ENCODE results near the gene SPAG9. TPM values are rescaled to one million over a fixed set of nuclear protein-coding genes. Genes with fewer than 3 reads are reported as not detected.
"Not testable (repeated sequence)": the region's sequence is repeated elsewhere in the genome, so short reads cannot be mapped to it uniquely, and the experiment has no call there.

SPAG9 gene
- total RNA-seq, 1 experiment from 2014 or later: 29.8 TPM

DNA sequence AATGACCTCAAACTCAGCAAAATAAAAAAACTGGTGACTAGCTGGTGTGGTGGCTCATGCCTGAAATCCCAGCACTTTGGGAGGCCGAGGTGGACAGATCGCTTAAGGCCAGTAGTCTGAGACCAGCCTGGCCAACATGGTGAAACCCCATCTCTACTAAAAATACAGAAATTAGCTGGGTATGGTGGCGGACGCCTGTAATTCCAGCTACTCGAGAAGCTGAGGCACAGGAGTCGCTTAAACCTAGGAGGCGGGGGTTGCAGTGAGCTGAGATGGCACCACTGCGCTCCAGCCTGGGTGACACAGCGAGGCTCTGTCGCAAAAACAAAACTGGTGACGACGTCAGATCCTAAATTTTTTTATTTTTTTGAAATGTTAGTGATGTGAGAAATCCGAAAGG, 172.0 kb downstream of the SPAG9 start:
- no peak overlapping the region for H3K4me3 ChIP-seq (ENCODE audit: insufficient read depth, low read depth, low read length)
- no peak for DNase-seq
- no peaks in the 10 kb centered on the region for H3K36me3 ChIP-seq (replicated peaks; ENCODE audit: control insufficient read depth, insufficient read depth, low read length)
- H3K27me3 ChIP-seq (ENCODE audit: control insufficient read depth, insufficient read depth, low read length): no peaks in the 10 kb centered on the region

- H3K36me3 ChIP-seq (replicated peaks; ENCODE audit: control insufficient read depth, insufficient read depth, low read length): no peaks in the 10 kb centered on the region
Observed at GRCh38 chr17:50947782-50948543, 172.7 kb downstream of the SPAG9 start.

GRCh38 chr17:50946891-50947781, 173.5 kb downstream of the SPAG9 start:
- H3K36me3 ChIP-seq (replicated peaks; ENCODE audit: control insufficient read depth, insufficient read depth, low read length): no peaks in the 10 kb centered on the region
- no peak overlapping the region for H3K4me3 ChIP-seq (ENCODE audit: insufficient read depth, low read depth, low read length)
- DNase-seq: peak; percentile 50
- H3K27me3 ChIP-seq (ENCODE audit: control insufficient read depth, insufficient read depth, low read length): no peaks in the 10 kb centered on the region

More at GRCh38 chr17:50947782-50948543, 172.7 kb downstream of the SPAG9 start:
- DNase-seq: peak; percentile 38
- H3K27me3 ChIP-seq (ENCODE audit: control insufficient read depth, insufficient read depth, low read length): no peaks in the 10 kb centered on the region
- no peak overlapping the region for H3K4me3 ChIP-seq (ENCODE audit: insufficient read depth, low read depth, low read length)

DNA sequence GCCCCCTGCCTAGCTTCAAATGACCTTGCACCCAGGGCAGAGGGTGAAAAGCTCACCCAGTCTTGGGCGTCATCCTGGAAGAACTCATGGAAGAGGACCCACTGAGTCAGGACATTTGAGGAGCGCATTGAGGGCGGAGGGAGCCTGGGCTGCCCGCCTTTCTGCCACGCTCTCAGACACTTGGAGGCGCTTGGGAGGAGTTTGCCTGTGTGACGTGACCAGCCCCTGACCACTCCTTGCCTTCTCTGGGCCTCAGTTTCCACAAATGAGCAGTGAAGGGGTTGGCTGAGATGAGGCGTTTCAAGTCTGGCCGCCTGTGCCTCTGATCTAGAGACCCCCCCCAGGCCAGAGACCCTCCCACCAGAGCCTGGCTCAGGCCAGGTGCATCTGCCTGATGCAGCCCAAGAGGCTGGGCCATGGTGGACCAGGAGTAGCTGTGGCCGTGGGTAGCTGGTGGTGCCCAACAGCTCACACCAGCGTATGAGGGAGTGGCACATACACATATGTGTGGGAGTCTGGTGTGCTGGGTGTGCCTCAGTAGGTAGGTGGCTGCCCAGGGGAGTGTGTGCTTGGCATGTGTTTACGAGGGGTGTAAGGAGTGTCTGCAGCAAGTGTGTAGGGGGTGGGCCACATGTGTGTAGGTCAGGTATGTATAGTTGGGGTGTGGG, 174.3 kb downstream of the SPAG9 start:
- Histone ChIP-seq H3K36me3 (replicated peaks; ENCODE audit: control insufficient read depth, insufficient read depth, low read length) (no peaks in the 10 kb centered on the region), H3K4me3 (ENCODE audit: insufficient read depth, low read depth, low read length) (no peak overlapping the region), H3K27me3 (ENCODE audit: control insufficient read depth, insufficient read depth, low read length) (no peaks in the 10 kb centered on the region)
- peak; percentile 55 for DNase-seq

DNA sequence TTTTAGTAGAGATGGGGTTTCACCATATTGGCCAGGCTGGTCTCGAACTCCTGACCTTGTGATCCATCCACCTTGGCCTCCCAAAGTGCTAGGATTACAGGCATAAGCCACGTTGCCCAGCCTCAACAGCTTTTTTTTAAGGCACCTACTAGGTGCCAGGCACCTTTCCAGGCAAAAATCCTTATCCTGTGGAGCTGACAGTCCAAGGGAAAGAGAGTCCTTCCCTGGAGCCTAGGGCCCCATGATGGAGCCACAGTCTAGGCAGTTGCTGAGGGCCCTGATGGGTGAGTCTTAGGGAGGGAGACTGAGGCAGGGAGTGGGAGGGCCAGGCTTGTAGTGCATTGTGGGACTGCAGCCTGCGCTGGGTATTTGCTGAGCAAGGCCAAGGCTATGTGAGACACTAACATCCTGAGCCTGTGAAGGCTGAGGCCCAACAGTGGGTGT, 174.9 kb downstream of the SPAG9 start:
- DNase-seq: no peak
- H3K27me3 ChIP-seq (ENCODE audit: control insufficient read depth, insufficient read depth, low read length): no peaks in the 10 kb centered on the region
- no peak overlapping the region for H3K4me3 ChIP-seq (ENCODE audit: insufficient read depth, low read depth, low read length)
- H3K36me3 ChIP-seq (replicated peaks; ENCODE audit: control insufficient read depth, insufficient read depth, low read length): no peaks in the 10 kb centered on the region

DNA sequence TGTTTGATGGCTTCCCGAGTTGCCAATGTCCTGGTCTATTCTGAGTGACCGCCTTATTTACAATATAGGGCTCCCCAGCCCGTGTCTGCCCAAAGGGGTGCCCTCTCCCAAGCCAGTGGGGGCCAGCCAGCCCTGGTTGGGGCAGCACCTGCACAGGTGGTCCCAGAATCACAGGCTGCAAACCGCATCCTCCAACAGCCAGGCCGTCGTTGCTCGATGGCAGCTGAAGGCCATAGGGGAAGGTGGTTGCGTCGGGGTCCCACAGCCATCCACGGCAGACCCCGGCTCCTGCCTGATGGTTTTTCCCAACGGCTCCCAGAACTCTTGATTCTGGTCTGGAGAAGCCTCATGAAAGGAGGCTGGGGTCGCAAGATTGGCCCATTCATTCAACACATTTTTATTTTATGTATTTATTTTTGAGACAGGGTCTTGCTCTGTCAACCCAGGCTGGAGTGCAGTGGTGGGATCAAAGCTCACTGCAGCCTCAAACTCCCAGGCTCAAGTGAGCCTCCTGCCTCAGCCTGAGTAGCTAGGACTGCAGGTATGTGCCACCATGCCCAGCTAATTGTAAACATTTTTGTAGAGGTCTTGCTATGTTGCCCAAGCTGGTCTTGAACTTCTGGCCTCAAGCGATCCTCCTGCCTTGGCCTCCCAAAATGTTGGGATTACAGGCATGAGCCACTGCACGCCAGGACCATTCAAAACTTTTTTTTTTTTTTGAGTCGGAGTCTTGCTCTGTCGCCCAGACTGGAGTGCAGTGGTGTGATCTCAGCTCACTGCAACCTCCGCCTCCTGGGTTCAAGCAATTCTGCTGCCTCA, 175.6 kb downstream of the SPAG9 start:
- DNase-seq: peak; percentile 74
- H3K4me3 ChIP-seq (ENCODE audit: insufficient read depth, low read depth, low read length): no peak overlapping the region
- H3K36me3 ChIP-seq (replicated peaks; ENCODE audit: control insufficient read depth, insufficient read depth, low read length): no peaks in the 10 kb centered on the region
- no peaks in the 10 kb centered on the region for H3K27me3 ChIP-seq (ENCODE audit: control insufficient read depth, insufficient read depth, low read length)

GRCh38 chr17:50944054-50944901, 176.4 kb downstream of the SPAG9 start:
- Histone ChIP-seq H3K27me3 (ENCODE audit: control insufficient read depth, insufficient read depth, low read length) (no peaks in the 10 kb centered on the region), H3K36me3 (replicated peaks; ENCODE audit: control insufficient read depth, insufficient read depth, low read length) (no peaks in the 10 kb centered on the region), H3K4me3 (ENCODE audit: insufficient read depth, low read depth, low read length) (peak overlapping the region; percentile 35)
- peak; percentile 89 for DNase-seq

DNA sequence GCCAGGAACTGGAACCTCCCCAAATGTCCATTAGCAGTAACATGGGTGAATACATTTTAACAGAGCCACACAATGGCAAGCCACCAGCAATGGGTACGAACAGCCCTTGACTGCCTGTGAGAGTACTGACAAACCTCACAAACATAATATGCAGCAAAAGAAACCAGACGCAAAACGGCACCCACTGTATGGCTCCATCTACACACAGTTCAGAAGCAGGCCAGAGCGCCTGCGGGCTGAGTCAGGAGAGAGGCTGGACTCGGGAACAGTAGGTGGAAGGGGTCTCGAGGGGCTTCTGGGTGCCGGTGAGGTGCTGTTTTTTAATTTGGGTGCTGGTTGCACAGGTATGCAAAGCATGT, 177.1 kb downstream of the SPAG9 start:
- H3K36me3 ChIP-seq (replicated peaks; ENCODE audit: control insufficient read depth, insufficient read depth, low read length): no peaks in the 10 kb centered on the region
- H3K27me3 ChIP-seq (ENCODE audit: control insufficient read depth, insufficient read depth, low read length): no peaks in the 10 kb centered on the region
- H3K4me3 ChIP-seq (ENCODE audit: insufficient read depth, low read depth, low read length): no peak overlapping the region
- DNase-seq: no peak

DNA sequence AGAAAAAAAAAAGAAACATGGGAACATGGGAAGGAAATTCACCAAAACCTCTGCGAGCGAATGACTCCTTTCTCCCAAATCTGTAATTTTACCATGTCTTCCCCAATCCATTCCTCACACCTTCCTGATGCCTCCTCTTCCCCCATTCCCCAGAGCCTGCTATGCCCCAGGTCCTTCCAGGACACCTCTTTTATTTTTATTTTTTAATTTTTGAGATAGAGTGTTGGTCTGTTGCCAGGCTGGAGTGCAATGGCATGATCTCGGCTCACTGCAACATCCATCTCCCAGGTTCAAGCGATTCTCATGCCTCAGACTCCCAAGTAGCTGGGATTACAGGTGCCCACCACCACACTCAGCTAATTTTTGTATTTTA, 179.0 kb downstream of the SPAG9 start:
- not testable (repeated sequence) for H3K36me3 ChIP-seq (replicated peaks; ENCODE audit: control insufficient read depth, insufficient read depth, low read length); H3K4me3 ChIP-seq (ENCODE audit: insufficient read depth, low read depth, low read length); H3K27me3 ChIP-seq (ENCODE audit: control insufficient read depth, insufficient read depth, low read length)
- peak; percentile 4 for DNase-seq

GRCh38 chr17:50939795-50940684, 180.6 kb downstream of the SPAG9 start:
- H3K4me3 ChIP-seq (ENCODE audit: insufficient read depth, low read depth, low read length): no peak overlapping the region
- DNase-seq: peak; percentile 32

GRCh38 chr17:50939542-50939794, 181.2 kb downstream of the SPAG9 start:
- DNase-seq: no peak
- Histone ChIP-seq H3K4me3 (ENCODE audit: insufficient read depth, low read depth, low read length) (no peak overlapping the region), H3K27me3 (ENCODE audit: control insufficient read depth, insufficient read depth, low read length) (no peaks in the 10 kb centered on the region), H3K36me3 (replicated peaks; ENCODE audit: control insufficient read depth, insufficient read depth, low read length) (no peaks in the 10 kb centered on the region)

More at GRCh38 chr17:50939795-50940684, 180.6 kb downstream of the SPAG9 start:
- no peaks in the 10 kb centered on the region for H3K36me3 ChIP-seq (replicated peaks; ENCODE audit: control insufficient read depth, insufficient read depth, low read length)
- H3K27me3 ChIP-seq (ENCODE audit: control insufficient read depth, insufficient read depth, low read length): no peaks in the 10 kb centered on the region

DNA sequence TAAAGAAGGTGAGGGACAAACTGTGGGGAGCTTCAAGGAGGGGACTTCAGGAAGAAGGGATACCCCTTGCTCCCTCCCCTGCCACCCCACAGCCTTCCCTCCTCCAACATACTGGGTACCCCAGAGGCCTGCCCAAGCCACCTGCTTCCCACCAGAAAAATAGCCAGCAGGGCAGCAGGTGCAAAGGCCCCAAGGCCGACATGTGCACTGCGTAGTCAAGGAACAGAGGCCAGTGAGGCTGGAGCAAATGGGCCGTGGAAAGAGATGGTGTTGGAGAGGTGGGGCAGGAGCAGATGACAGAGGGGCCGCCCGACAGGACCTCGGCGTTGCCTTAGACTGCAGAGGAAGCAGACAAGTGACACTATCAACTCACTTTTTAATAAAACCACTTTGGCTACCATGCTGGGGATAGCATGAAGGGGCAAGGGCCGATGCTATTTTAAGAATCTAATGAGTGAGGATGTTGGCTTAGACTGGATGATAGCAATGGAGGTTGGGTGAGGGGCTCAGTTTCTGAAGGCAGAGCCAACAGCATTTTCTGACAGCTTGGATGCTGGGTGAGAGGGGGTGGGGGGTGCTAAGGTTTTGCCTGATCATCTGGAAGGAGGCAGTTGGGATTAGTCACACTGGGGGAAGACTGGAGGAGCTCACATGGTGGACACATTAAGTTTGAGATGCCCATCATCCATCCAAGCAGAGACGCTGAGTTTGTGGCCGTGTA, 181.7 kb downstream of the SPAG9 start:
- peak; percentile 7 for DNase-seq
- H3K36me3 ChIP-seq (replicated peaks; ENCODE audit: control insufficient read depth, insufficient read depth, low read length): no peaks in the 10 kb centered on the region
- H3K27me3 ChIP-seq (ENCODE audit: control insufficient read depth, insufficient read depth, low read length): no peaks in the 10 kb centered on the region
- no peak overlapping the region for H3K4me3 ChIP-seq (ENCODE audit: insufficient read depth, low read depth, low read length)

All from H7 (cell line).